IPS-20b (cell line): ENCODE data around the gene TRIM2.

Experiments used
- H3K27ac ChIP-seq: one replicate; pipeline ENCODE4 v1.5.1; 2013; ENCODE audit warnings: low read length
- H3K27me3 ChIP-seq: 2 replicates; pipeline ENCODE4 v1.6.1; 2013; ENCODE audit warnings: mild to moderate bottlenecking, low read length, inconsistent platforms; ENCODE audit not compliant: insufficient read depth
- H3K36me3 ChIP-seq: 2 replicates; pipeline ENCODE4 v1.6.1; 2013; ENCODE audit warnings: low read depth, mild to moderate bottlenecking, inconsistent platforms, low read length, moderate library complexity; ENCODE audit not compliant: insufficient read depth
- H3K4me1 ChIP-seq: 2 replicates; pipeline ENCODE4 v1.6.1; 2013; ENCODE audit warnings: mild to moderate bottlenecking, control low read depth, inconsistent platforms, low read length, moderate library complexity; ENCODE audit not compliant: insufficient read depth
- H3K4me3 ChIP-seq: 2 replicates; pipeline ENCODE4 v1.5.1; 2013; ENCODE audit warnings: mild to moderate bottlenecking, low read length, inconsistent platforms
- H3K9ac ChIP-seq: 2 replicates; pipeline ENCODE4 v1.6.1; 2013; ENCODE audit warnings: low read depth, mild to moderate bottlenecking, inconsistent platforms, low read length, moderate library complexity
- H3K9me3 ChIP-seq: 2 replicates; pipeline ENCODE4 v1.6.1; 2013; ENCODE audit warnings: mild to moderate bottlenecking, low read depth, low read length, inconsistent platforms; ENCODE audit not compliant: insufficient read depth

TRIM2 gene

DNA sequence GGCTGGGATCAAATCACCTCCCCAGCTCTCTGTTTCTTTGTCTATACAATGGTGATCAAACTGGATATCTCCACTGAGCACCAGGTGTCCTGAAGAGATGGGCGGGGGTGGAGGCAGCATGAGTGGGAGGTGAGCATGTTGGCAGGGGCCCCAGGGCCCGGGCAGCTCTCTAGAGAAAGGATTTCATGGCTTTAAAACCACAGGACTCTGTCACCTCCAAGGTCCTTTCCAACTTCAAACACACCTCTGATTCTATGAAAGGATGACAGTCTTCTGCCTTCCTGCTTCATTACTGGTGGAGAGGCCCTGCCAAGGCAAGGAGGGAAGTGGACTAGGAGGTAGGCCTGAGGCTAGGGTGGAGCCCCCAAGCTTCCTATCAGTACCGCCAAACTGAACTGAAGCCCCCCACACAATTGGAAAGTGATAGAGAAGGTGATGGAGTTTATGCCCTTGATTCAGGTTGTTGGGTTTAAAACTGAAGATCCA, 38.6 kb downstream of the TRIM2 start:
- no peaks in the 10 kb centered on the region for H3K9me3 ChIP-seq
- 0 out of 2 replicates have a peak, but pooled peaks cover 3% of the 10 kb centered on the region for H3K36me3 ChIP-seq
- H3K4me1 ChIP-seq = peaks cover 19% of the 10 kb centered on the region
- H3K27ac ChIP-seq = no peak overlapping the region
- no peak overlapping the region for H3K4me3 ChIP-seq
- no peak overlapping the region; the same call in 1 of the 2 replicates for H3K9ac ChIP-seq
- H3K27me3 ChIP-seq = no peaks in the 10 kb centered on the region

DNA sequence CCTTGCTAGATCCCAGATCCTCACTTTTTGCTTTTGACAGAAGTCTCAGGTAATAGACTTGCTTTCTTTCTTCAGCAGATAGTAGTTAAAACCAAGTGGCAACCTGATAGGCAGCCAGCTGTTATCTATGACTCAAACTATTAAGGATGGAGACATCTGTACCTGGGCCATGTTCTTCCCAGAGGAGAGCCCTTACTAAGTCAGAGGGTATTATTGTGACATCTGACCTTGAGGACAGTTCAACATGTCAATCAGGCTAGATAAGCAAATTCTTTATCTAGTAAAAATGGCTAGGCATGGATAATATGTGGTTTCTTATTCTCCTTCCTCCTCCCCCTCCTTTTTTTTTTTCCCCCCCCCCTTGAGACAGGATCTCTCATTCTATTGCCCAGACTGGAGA, 39.2 kb downstream of the TRIM2 start:
- H3K4me3 ChIP-seq = no peak overlapping the region
- H3K9ac ChIP-seq = no peak overlapping the region
- no peaks in the 10 kb centered on the region for H3K27me3 ChIP-seq
- H3K36me3 ChIP-seq = 0 out of 2 replicates have a peak, but pooled peaks cover 3% of the 10 kb centered on the region
- H3K4me1 ChIP-seq = peaks cover 23% of the 10 kb centered on the region
- H3K27ac ChIP-seq = no peak overlapping the region
- no peaks in the 10 kb centered on the region for H3K9me3 ChIP-seq

- H3K36me3 ChIP-seq = 0 out of 2 replicates have a peak, but pooled peaks cover 3% of the 10 kb centered on the region
- H3K4me1 ChIP-seq = peaks cover 31% of the 10 kb centered on the region
- no peaks in the 10 kb centered on the region for H3K27me3 ChIP-seq
- H3K27ac ChIP-seq = no peak overlapping the region
- no peak overlapping the region for H3K9ac ChIP-seq
- H3K4me3 ChIP-seq = no peak overlapping the region
- H3K9me3 ChIP-seq = no peaks in the 10 kb centered on the region
Observed at GRCh38 chr4:153244969-153245368, 40.7 kb downstream of the TRIM2 start.

DNA sequence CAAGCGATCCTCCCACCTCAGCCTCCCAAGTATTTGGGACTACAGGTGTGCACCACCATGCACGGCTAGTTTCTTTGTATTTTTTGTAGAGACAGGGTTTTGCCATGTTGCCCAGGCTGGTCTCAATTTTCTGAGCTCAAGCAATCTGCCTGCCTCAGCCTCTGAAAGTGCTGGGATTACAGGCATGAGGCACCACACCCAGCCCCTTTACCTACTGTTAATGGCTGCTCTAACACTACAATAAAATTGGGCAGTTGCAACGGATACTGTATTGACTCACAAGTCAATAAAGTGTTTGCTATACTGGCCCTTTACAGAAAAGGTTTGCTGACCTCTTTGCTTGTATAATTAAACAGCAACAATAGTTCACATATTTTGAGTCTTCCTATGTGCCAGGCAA, 41.5 kb downstream of the TRIM2 start:
- 0 out of 2 replicates have a peak, but pooled peaks cover 3% of the 10 kb centered on the region for H3K36me3 ChIP-seq
- peaks cover 31% of the 10 kb centered on the region for H3K4me1 ChIP-seq
- no peak overlapping the region for H3K9ac ChIP-seq
- H3K27me3 ChIP-seq = no peaks in the 10 kb centered on the region
- no peak overlapping the region for H3K27ac ChIP-seq
- H3K9me3 ChIP-seq = no peaks in the 10 kb centered on the region
- no peak overlapping the region for H3K4me3 ChIP-seq

DNA sequence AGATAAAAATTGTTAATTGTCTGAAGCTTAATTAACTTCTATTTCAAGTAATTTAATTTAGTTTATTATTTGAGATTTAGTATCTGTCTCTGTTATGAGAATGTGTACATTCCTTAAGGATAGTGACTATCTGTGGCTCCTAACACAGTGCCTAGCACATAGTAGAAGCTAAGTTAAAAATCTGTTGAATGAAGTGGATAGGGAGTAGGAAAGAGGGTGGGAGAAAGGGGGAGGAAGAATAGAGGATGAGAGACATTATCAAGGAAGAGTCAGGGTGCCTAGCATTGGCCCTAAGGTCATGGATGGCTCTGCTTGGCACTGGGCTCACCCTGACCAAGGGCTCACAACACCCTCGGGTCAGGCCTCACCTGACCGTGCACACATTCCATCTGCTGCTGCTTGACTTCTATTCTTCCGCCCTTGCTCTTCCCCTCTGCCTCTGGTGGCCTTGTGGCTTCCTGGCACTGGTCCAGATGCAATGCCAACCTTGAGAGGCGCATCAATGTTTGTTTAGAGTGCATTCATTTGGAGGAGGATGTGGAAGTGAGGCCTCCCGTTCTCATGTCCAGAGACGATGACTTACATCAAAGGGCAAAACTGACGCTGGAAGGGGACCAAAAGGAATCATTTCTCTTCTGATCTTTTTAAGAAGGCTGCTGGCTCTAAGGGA, 42.3 kb downstream of the TRIM2 start:
- no peaks in the 10 kb centered on the region for H3K9me3 ChIP-seq
- no peak overlapping the region for H3K27ac ChIP-seq
- H3K36me3 ChIP-seq = 0 out of 2 replicates have a peak, but pooled peaks cover 3% of the 10 kb centered on the region
- H3K27me3 ChIP-seq = no peaks in the 10 kb centered on the region
- H3K9ac ChIP-seq = no peak overlapping the region
- peaks cover 31% of the 10 kb centered on the region for H3K4me1 ChIP-seq
- no peak overlapping the region for H3K4me3 ChIP-seq

GRCh38 chr4:153247116-153247490, 42.9 kb downstream of the TRIM2 start:
- H3K27me3 ChIP-seq = no peaks in the 10 kb centered on the region
- no peaks in the 10 kb centered on the region for H3K9me3 ChIP-seq
- no peak overlapping the region for H3K4me3 ChIP-seq
- peaks cover 26% of the 10 kb centered on the region for H3K4me1 ChIP-seq
- no peak overlapping the region for H3K27ac ChIP-seq
- no peak overlapping the region for H3K9ac ChIP-seq
- 0 out of 2 replicates have a peak, but pooled peaks cover 3% of the 10 kb centered on the region for H3K36me3 ChIP-seq

DNA sequence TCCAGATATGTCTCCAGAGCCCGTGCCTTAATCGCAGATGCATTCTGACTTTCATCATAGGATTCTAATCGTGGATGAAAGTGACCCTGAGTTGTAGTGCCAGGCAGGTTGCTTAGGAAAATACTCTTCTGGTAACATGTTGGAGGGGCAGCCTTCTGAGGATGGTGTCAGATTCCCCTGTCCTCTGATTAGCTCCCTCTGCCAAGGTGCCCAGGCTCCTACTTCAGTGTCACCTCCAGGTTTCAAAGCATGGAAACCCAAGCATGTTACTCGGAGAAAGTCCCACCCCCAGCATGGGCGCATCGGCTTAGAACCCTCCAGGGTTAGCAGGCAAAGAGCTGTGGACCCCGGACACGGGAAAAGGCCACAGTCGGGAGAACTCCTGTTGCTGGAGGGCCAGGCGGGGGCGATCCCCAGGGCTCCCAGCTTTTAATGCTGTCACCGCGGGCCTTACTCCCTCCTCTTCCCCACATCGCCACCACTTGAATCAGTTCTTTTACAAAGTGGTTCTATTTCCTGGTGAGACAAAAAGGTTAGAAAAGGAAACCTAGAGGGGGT, 44.5 kb downstream of the TRIM2 start:
- no peaks in the 10 kb centered on the region for H3K9me3 ChIP-seq
- H3K4me1 ChIP-seq = peaks cover 17% of the 10 kb centered on the region; the same call in 1 of the 2 replicates
- H3K4me3 ChIP-seq = peak overlapping the region; percentile 79
- no peak overlapping the region for H3K27ac ChIP-seq
- H3K27me3 ChIP-seq = no peaks in the 10 kb centered on the region
- peak overlapping the region; percentile 77; the same call in 1 of the 2 replicates for H3K9ac ChIP-seq
- H3K36me3 ChIP-seq = no peaks in the 10 kb centered on the region

DNA sequence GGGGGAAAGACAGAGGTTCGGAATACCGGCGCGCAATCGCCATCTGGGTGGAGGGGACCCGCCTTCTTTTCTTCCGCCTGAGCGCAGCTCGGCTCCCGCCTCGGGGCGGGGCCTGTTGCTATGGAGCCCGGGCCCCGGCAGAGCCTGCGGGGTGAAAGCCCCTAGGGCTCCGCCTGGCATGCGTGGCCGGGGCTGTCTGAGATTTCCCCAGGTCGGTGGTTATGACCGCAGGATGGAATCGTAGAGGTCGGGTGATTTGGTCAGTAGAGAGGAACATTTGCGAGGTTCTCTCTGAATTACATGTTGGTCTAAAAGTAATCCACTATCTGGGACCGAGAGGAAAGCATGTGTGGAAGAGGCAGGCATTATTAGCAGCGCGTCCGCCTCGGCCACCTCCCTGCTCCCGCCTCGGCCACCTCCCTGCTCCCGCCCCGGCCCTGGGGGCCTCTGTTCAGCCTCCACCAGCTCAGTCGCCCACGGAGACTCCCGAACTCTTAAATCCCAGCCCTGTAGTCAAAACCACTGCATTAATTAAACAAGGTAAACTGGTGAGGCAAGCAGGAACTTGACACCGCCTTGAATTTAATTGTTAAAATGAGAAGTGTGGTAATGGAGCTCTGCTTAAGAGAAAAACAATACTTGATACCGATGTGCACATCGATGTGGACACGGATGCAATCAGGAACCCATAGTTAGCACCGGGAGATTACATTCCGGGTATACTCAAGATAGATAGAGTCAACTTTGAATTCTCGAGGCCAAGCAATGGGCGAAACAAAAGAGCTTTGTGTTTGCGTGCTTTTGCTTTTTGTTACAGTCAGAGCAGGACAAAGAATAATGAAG, 45.2 kb downstream of the TRIM2 start:
- Histone ChIP-seq H3K9ac (peak overlapping the region; percentile 77), H3K4me3 (peak overlapping the region; percentile 79), H3K27me3 (no peaks in the 10 kb centered on the region), H3K9me3 (no peaks in the 10 kb centered on the region), H3K27ac (peak overlapping the region; percentile 91), H3K4me1 (peaks cover 17% of the 10 kb centered on the region; the same call in 1 of the 2 replicates), H3K36me3 (no peaks in the 10 kb centered on the region)

DNA sequence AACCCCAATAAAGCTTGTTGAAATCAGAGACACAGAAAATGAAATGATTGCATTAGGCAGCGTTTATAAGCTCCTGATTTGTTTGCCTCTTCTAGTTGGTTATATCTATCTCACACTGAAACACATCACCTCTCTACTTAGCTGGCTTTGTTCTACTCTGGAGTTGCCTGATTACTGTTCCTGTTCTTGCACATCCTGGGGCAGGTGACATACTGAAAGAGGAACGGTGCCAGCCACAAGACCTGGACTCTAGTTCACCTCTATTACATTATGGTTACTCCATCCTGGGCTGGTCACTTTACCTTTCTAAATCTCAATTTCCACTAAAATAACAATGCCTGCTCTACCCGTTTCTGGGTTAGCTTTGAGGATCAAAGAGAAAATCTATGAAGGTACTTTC, 47.9 kb downstream of the TRIM2 start:
- Histone ChIP-seq H3K36me3 (no peaks in the 10 kb centered on the region), H3K27ac (no peak overlapping the region), H3K9me3 (no peaks in the 10 kb centered on the region), H3K4me3 (no peak overlapping the region), H3K4me1 (peaks cover 38% of the 10 kb centered on the region; the same call in 1 of the 2 replicates), H3K9ac (no peak overlapping the region), H3K27me3 (no peaks in the 10 kb centered on the region)

DNA sequence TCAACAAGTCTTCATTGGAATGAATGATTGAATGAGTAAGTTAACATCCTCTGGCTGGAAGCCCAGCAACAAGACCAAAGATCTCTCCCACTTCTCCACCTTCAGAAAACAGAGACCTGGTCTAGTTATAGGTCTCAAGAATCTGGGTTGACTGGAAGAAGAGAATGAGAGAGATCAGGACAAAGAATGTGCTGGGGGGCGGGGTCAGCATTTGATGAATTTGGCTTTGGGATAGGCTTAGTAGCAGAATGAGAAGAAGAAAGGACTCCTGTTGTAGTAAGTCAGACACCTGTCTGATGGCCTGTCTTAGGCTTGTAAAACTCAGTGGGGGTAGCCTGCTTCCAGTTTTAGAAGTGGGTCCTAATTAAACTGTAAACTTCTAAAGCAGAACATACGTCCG, 51.0 kb downstream of the TRIM2 start:
- Histone ChIP-seq H3K27ac (no peak overlapping the region), H3K9me3 (no peaks in the 10 kb centered on the region), H3K4me1 (peaks cover 44% of the 10 kb centered on the region)

GRCh38 chr4:153257151-153257620, 52.9 kb downstream of the TRIM2 start:
- Histone ChIP-seq H3K9ac (peak overlapping the region; percentile 85), H3K4me1 (peaks cover 57% of the 10 kb centered on the region), H3K4me3 (peak overlapping the region; percentile 79), H3K36me3 (peaks cover 4% of the 10 kb centered on the region; the same call in 1 of the 2 replicates), H3K9me3 (no peaks in the 10 kb centered on the region), H3K27me3 (no peaks in the 10 kb centered on the region), H3K27ac (peak overlapping the region; percentile 83)

More for the DNA sequence above, 51.0 kb downstream of the TRIM2 start:
- no peak overlapping the region for H3K9ac ChIP-seq
- no peaks in the 10 kb centered on the region for H3K36me3 ChIP-seq
- no peaks in the 10 kb centered on the region for H3K27me3 ChIP-seq
- no peak overlapping the region for H3K4me3 ChIP-seq
